Measurements from ENCODE around the gene C2orf69. TPM values are rescaled to one million over a fixed set of nuclear protein-coding genes. Genes with fewer than 3 reads are reported as not detected.

The C2orf69 gene
- total RNA-seq, 4 donors from 2014 or later, result 10.9 to 15.5 (median 11.7) TPM

DNA sequence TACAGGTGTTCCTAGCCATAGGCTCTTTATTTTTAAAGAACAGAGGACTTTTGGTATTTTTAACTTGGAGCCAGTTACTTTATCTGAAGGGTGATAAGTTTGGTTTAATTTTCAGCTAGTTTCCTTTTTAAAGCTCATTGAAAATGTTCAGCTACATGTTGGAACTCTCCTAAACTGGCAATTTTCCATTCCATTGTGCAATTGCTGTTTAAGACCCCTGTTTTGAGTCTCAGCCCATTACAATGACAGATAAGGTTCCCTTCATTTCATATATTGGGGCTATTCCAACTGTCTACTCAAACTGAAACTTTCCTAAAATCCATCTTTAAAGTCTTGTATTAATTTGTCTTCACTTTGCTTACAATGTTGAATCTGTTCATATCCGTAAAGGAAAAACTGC, 55.9 kb downstream of the C2orf69 start:
- H3K27ac ChIP-seq, result no peak overlapping the region
- DNase-seq (ENCODE audit: low spot score in 2 of 2), result no peak
- H3K27me3 ChIP-seq, result no peaks in the 10 kb centered on the region
- H3K4me3 ChIP-seq, result no peak overlapping the region
- TF ChIP-seq POLR2AphosphoS5 (IDR thresholded peaks at IDR 0.05) (no peak), POLR2A (IDR thresholded peaks at IDR 0.05) (no peak), EP300 (IDR thresholded peaks at IDR 0.05) (no peak)
- TF ChIP-seq, protein P1, sequence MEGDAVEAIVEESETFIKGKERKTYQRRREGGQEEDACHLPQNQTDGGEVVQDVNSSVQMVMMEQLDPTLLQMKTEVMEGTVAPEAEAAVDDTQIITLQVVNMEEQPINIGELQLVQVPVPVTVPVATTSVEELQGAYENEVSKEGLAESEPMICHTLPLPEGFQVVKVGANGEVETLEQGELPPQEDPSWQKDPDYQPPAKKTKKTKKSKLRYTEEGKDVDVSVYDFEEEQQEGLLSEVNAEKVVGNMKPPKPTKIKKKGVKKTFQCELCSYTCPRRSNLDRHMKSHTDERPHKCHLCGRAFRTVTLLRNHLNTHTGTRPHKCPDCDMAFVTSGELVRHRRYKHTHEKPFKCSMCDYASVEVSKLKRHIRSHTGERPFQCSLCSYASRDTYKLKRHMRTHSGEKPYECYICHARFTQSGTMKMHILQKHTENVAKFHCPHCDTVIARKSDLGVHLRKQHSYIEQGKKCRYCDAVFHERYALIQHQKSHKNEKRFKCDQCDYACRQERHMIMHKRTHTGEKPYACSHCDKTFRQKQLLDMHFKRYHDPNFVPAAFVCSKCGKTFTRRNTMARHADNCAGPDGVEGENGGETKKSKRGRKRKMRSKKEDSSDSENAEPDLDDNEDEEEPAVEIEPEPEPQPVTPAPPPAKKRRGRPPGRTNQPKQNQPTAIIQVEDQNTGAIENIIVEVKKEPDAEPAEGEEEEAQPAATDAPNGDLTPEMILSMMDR (IDR thresholded peaks at IDR 0.05), result no peak
- H3K9me3 ChIP-seq, result no peaks in the 10 kb centered on the region
- no peaks in the 10 kb centered on the region for H3K4me1 ChIP-seq
- 94% methylated on average over 1 of the region's 1 CpG for WGBS
- H3K36me3 ChIP-seq, result peaks cover 59% of the 10 kb centered on the region

DNA sequence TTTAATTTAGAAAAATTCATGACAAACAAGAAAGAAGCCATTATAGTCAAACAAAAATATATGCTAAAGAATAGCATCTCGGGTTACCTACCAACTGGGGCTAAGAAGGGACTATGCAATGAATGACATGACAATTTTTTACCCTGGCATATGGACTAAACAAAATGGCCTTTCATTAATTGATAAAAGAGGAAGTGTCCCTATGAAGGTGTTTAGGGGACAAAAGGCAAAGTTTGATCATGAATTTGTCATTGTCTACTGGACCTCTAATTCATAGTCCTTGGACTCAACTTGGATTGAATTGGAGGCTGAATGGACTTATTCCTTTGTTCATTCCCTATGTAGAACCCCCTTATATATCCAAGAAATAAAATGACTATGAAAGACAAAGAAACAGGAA, 57.0 kb downstream of the C2orf69 start:
- peaks cover 59% of the 10 kb centered on the region for H3K36me3 ChIP-seq
- no peak overlapping the region for H3K4me3 ChIP-seq
- H3K9me3 ChIP-seq, result no peaks in the 10 kb centered on the region
- H3K27ac ChIP-seq, result no peak overlapping the region
- no peak for DNase-seq (ENCODE audit: low spot score in 2 of 2)
- H3K27me3 ChIP-seq, result no peaks in the 10 kb centered on the region
- H3K4me1 ChIP-seq, result no peaks in the 10 kb centered on the region
- 91% methylated on average over 1 of the region's 1 CpG for WGBS
- TF ChIP-seq EP300 (IDR thresholded peaks at IDR 0.05) (no peak), POLR2A (IDR thresholded peaks at IDR 0.05) (no peak), POLR2AphosphoS5 (IDR thresholded peaks at IDR 0.05) (no peak)
- TF ChIP-seq, protein P1 (IDR thresholded peaks at IDR 0.05), result no peak

DNA sequence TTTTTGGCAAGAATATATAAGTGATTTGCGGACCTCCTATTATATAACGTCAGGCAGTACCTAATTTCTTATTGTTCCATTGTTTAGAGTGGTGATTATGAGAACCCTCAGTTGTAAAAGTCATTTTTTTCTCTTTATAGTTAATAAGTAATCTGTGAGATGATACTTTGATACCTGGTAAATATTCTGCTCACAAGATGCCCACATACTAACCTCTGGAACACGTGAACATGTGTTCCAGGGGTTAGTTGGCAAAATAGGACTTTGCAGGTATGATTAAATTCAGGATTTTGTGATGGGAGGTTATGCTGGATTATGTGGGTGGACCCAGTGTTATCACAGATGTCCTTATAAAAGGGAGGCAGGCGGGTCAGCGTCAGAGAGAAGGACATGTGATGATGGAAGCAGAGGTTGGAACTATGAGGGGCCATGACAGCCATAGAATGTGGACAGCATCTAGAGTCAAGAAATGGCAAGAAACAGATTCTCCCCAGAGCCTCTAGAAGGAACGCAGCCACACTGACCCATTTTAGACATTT, 61.1 kb downstream of the C2orf69 start:
- 86% methylated on average over 6 of the region's 6 CpGs for WGBS
- Histone ChIP-seq H3K9me3 (no peaks in the 10 kb centered on the region), H3K4me3 (no peak overlapping the region), H3K36me3 (peaks cover 24% of the 10 kb centered on the region), H3K4me1 (no peaks in the 10 kb centered on the region), H3K27ac (no peak overlapping the region), H3K27me3 (no peaks in the 10 kb centered on the region)
- TF ChIP-seq, protein P1 (IDR thresholded peaks at IDR 0.05), result no peak
- TF ChIP-seq EP300 (IDR thresholded peaks at IDR 0.05) (no peak), POLR2A (IDR thresholded peaks at IDR 0.05) (no peak), POLR2AphosphoS5 (IDR thresholded peaks at IDR 0.05) (no peak)
- DNase-seq (ENCODE audit: low spot score in 2 of 2), result no peak

DNA sequence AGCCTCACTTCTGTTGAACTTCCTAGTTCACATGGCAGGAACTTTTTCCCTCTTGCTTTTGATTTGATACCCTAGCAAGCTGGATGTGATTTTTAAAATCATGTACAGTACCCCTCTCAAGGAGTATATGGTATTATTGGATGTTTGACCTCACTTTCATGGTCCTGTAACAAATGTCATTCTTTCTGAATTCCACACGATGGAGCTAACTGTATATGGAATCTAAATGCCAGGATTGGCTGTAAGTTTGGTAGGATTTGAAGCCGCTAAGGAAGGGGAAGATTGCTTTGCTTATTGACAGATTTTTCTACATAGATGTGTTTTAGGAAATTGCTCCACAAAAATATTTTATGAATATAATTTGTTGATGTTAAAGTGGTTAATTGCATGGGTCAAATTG, 62.6 kb downstream of the C2orf69 start:
- Histone ChIP-seq H3K27ac (no peak overlapping the region), H3K27me3 (no peaks in the 10 kb centered on the region), H3K36me3 (peaks cover 19% of the 10 kb centered on the region), H3K4me1 (no peaks in the 10 kb centered on the region), H3K9me3 (no peaks in the 10 kb centered on the region), H3K4me3 (no peak overlapping the region)
- no peak for TF ChIP-seq POLR2AphosphoS5 (IDR thresholded peaks at IDR 0.05)
- TF ChIP-seq, protein P1 (IDR thresholded peaks at IDR 0.05), result peak in 1 of 2 donors; percentile 25
- no peak for DNase-seq (ENCODE audit: low spot score in 2 of 2)
- 31% methylated on average over 2 of the region's 2 CpGs for WGBS

DNA sequence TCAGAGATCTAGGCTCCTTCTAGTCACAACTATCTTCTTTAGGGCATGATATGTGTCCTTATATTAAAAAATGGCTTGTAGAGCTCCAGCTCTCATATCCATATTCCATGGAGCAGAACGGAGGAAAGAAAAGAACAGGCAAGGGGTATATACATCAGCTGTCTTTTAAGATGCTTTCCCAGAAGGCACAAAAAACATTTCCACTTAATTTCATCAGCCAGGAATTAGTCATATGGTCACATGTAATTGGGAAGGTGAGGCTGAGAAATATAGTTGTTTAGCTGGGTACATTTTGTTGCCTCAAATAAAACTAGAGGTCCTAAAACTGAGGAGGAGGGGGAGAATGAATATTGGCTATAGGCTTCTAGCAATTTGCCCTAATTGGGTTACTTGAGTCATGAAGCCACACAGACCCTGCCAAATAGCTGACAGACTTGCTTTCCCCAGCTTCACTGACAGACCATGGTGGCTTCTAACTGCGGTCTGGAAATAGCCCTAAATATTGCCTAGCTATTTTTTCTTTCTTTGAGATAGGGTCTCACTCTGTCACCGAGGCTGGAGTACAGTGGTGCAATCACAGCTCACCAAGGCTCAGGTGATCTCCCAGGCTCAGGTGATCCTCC, 64.3 kb downstream of the C2orf69 start:
- Histone ChIP-seq H3K4me3 (no peak overlapping the region), H3K9me3 (no peaks in the 10 kb centered on the region), H3K4me1 (peaks cover 7% of the 10 kb centered on the region), H3K27ac (no peak overlapping the region), H3K36me3 (peaks cover 12% of the 10 kb centered on the region), H3K27me3 (no peaks in the 10 kb centered on the region)
- no peak for TF ChIP-seq POLR2AphosphoS5 (IDR thresholded peaks at IDR 0.05)
- no peak for TF ChIP-seq POLR2A (IDR thresholded peaks at IDR 0.05)
- TF ChIP-seq, protein P1 (IDR thresholded peaks at IDR 0.05), result no peak
- TF ChIP-seq EP300 (IDR thresholded peaks at IDR 0.05), result no peak
- WGBS, result 85% methylated on average over 3 of the region's 3 CpGs
- DNase-seq (ENCODE audit: low spot score in 2 of 2), result no peak

Other genes with a start within 250 kb of the C2orf69 start
- gene FTCDNL1, start 60.1 kb upstream of the C2orf69 start, total RNA-seq, result 1 to 10 TPM; 2.8 to 7.3 (median 5.5) TPM
- 10 to 100 TPM in 1 of 4 donors, 1 to 10 TPM in 3; 3.9 to 18.0 (median 5.1) TPM for gene TYW5, start 44.2 kb downstream of the C2orf69 start, total RNA-seq
- gene MAIP1, start 44.3 kb downstream of the C2orf69 start, total RNA-seq, result 10 to 100 TPM; 24.5 to 36.0 (median 25.5) TPM

Measured in suprapubic skin (tissue), 4 donors.